HepG2 (cell line): ENCODE measurements around the gene ANO10. TPM values are rescaled to one million over a fixed set of nuclear protein-coding genes. Genes with fewer than 3 reads are reported as not detected.
A peak's percentile ranks its signal among the peaks of the same experiment; 100 is the strongest.

Experiments
- ATAC-seq: fragments of 200-7000 bp; cut with Tn5 transposase; 3 replicates; pipeline ENCODE4 v1.9.1; 2020; ENCODE audit warnings: mild to moderate bottlenecking, moderate library complexity
- BruUV-seq: library from RNA; stranded (reverse); fragments of 400-500 nt; replicated peaks from 2 replicates; lab custom pipeline; 2021; lab: Mats Ljungman, UMichigan
- CTCF ChIA-PET: fragments of 300-600 bp; formaldehyde crosslinking; extraction: SDS; loops from one replicate; lab custom pipeline; 2021; ENCODE audit warnings: low total read pairs, inconsistent platforms, low intra/inter-chr PET ratio; lab: Yijun Ruan, JAX
- POLR2A ChIA-PET: fragments of 350-600 bp; sonication (Branson Sonifier 250); formaldehyde crosslinking; loops from one replicate; lab custom pipeline; 2020; ENCODE audit warnings: antibody characterized with exemption, inconsistent platforms; lab: Yijun Ruan, JAX
- DNase-seq: peaks from one replicate; pipeline ENCODE4 v3.0.0-alpha.2; 2015; ENCODE audit warnings: low spot score
- FAIRE-seq: peaks from 3 replicates; lab custom pipeline; 2011; peaks lifted over from hg19 to GRCh38; lab: Jason Lieb, UNC
- H2AFZ ChIP-seq: one replicate; pipeline ENCODE4 v1.6.1; 2011; ENCODE audit warnings: low read length, inconsistent platforms
- H3K27ac ChIP-seq: fragments of 300-600 bp; 3 replicates; pipeline ENCODE4 v1.8.0; 2011; ENCODE audit warnings: mixed run types, mild to moderate bottlenecking, mixed read lengths, low read length, inconsistent platforms; ENCODE audit not compliant: insufficient read depth; ENCODE audit errors: extremely low read length
- H3K27me3 ChIP-seq, 2 experiments: fragments of 200-600 bp in 1 of 2; 2 replicates in 1 of 2; 3 replicates in 1 of 2; pipeline versions ENCODE4 v1.6.0 to v1.8.0; 2011; ENCODE audit warnings: low read length in 2 of 2, mild to moderate bottlenecking in 2 of 2, moderate library complexity in 2 of 2, inconsistent platforms in 1 of 2; ENCODE audit not compliant: insufficient read depth in 2 of 2, control insufficient read depth in 1 of 2
- H3K36me3 ChIP-seq, 2 experiments: fragments of 200-600 bp in 1 of 2; replicated peaks in 1 of 2; 2 replicates in 1 of 2; 3 replicates in 1 of 2; pipeline versions ENCODE4 v1.5.1 to v1.8.0; 2011; ENCODE audit warnings: low read length in 2 of 2, inconsistent platforms in 1 of 2; ENCODE audit not compliant: insufficient read depth in 2 of 2, control insufficient read depth in 1 of 2
- H3K4me1 ChIP-seq: 2 replicates; pipeline ENCODE4 v1.5.1; 2012; ENCODE audit warnings: low read length, inconsistent platforms; ENCODE audit not compliant: insufficient read depth
- H3K4me2 ChIP-seq: 2 replicates; pipeline ENCODE4 v1.6.0; 2011; ENCODE audit warnings: low read depth, low read length, inconsistent platforms
- H3K4me3 ChIP-seq, 3 experiments: fragments of 200-600 bp in 1 of 3; sonication (generic), shearing (Covaris generic) in 1 of 3; replicated peaks in 1 of 3; 2 replicates each; pipeline ENCODE4 v1.5.1; 2011 to 2016; ENCODE audit warnings: low read length in 3 of 3, inconsistent platforms in 2 of 3, low read depth in 2 of 3, mild to moderate bottlenecking in 2 of 3, control low read depth in 1 of 3, mixed read lengths in 1 of 3; ENCODE audit not compliant: insufficient read depth in 1 of 3
- H3K79me2 ChIP-seq: one replicate; pipeline ENCODE4 v1.6.1; 2011; ENCODE audit warnings: low read length, inconsistent platforms; ENCODE audit not compliant: insufficient read depth
- H3K9ac ChIP-seq: 2 replicates; pipeline ENCODE4 v1.6.0; 2011; ENCODE audit warnings: mild to moderate bottlenecking, low read depth, low read length, inconsistent platforms; ENCODE audit not compliant: insufficient read depth
- H3K9me3 ChIP-seq: 2 replicates; pipeline ENCODE4 v1.5.1; 2012; ENCODE audit warnings: mild to moderate bottlenecking, low read length
- H4K20me1 ChIP-seq: 2 replicates; pipeline ENCODE4 v1.6.0; 2011; ENCODE audit warnings: inconsistent platforms, mild to moderate bottlenecking, low read length, moderate library complexity; ENCODE audit not compliant: insufficient read depth
- ARID5B ChIP-seq: IDR thresholded peaks from 2 replicates; pipeline ENCODE4 v1.4.0; 2020; ENCODE audit warnings: mild to moderate bottlenecking, missing genetic modification reagents
- CTCF ChIP-seq: sonication (generic); formaldehyde crosslinking; IDR thresholded peaks from 2 replicates; pipeline ENCODE4 v1.5.0; 2020; ENCODE audit warnings: mild to moderate bottlenecking, missing genetic modification reagents, moderate library complexity
- MAFK ChIP-seq, 2 experiments: IDR thresholded peaks in 1 of 2; conservative IDR thresholded peaks in 1 of 2; 2 replicates each; pipeline ENCODE4 v1.6.1; 2011; ENCODE audit warnings: improper control_type of control experiment in 2 of 2, low read length in 2 of 2
- NFE2L2 ChIP-seq: fragments of 150-350 bp; IDR thresholded peaks from 2 replicates; pipeline ENCODE4 v1.6.1; 2014; ENCODE audit warnings: low read length
- THYN1 ChIP-seq: sonication (generic); formaldehyde crosslinking; IDR thresholded peaks from 2 replicates; pipeline ENCODE4 v1.8.1; 2023; ENCODE audit warnings: low read depth, mild to moderate bottlenecking, moderate library complexity, missing genetic modification reagents, borderline replicate concordance
- ZMYM4 ChIP-seq: sonication (generic); formaldehyde crosslinking; IDR thresholded peaks from 2 replicates; pipeline ENCODE4 v1.8.1; 2023; ENCODE audit warnings: mild to moderate bottlenecking, missing genetic modification reagents
- ZNF317 ChIP-seq: sonication (generic); formaldehyde crosslinking; IDR thresholded peaks from 2 replicates; pipeline ENCODE4 v1.5.0; 2020; ENCODE audit warnings: mild to moderate bottlenecking, missing genetic modification reagents
- WGBS: methylation state at CpG from one replicate; pipeline ENCODE4 v1.1.6; 2017; ENCODE audit warnings: low lambda C conversion rate; 5-methylcytosine and 5-hydroxymethylcytosine counted together
- in situ Hi-C: cut with HindIII; loops from 2 replicates; pipeline ENCODE4 v1.10.0; 2017; ENCODE audit warnings: low pct_unique_long_range_greater_than_20kb; ENCODE audit not compliant: extremely low pct_ligation_motif_present
- intact Hi-C: fragments of 100-400 bp; cut with micrococcal nuclease; formaldehyde crosslinking; loops from one replicate; pipeline ENCODE4 v1.10.0; 2022; ENCODE audit not compliant: unreplicated experiment
- polyA plus RNA-seq, 8 experiments: library from polyadenylated mRNA; depleted of rRNA in 3 of 8; stranded (reverse) in 7 of 8; unstranded in 1 of 8; fragments of >200 nt; fragmentation: Illumina TruSeq in 4 of 8; extraction: Trizol in 4 of 8; gene quantifications; 2 replicates each; pipeline versions ENCODE4 v1.2.1 to v1.2.3, GENCODE V29; 2011 to 2016; ENCODE audit warnings: low read depth in 4 of 8, missing spikeins in 1 of 8, mixed read lengths in 1 of 8; ENCODE audit not compliant: insufficient read depth in 1 of 8
- total RNA-seq, 5 experiments: library from RNA; depleted of rRNA; stranded (reverse); fragments of >200 nt; fragmentation: Illumina TruSeq; extraction: Trizol; gene quantifications; 2 replicates each; pipeline ENCODE4 v1.2.3, GENCODE V29; 2016; ENCODE audit warnings: low read depth in 1 of 5
- TF ChIP-seq, protein P1 (sequence below): sonication (generic); formaldehyde crosslinking; IDR thresholded peaks from 2 replicates; pipeline ENCODE4 v1.4.0; 2020; ENCODE audit warnings: missing genetic modification reagents, mild to moderate bottlenecking, borderline replicate concordance

The ANO10 gene
- total and polyA plus RNA-seq, 2 of the 13 experiments (the other 11 are each of a cell fraction or from before 2014, with no cell fraction given), result 10.4 to 13.1 TPM

- TF ChIP-seq, protein P1, sequence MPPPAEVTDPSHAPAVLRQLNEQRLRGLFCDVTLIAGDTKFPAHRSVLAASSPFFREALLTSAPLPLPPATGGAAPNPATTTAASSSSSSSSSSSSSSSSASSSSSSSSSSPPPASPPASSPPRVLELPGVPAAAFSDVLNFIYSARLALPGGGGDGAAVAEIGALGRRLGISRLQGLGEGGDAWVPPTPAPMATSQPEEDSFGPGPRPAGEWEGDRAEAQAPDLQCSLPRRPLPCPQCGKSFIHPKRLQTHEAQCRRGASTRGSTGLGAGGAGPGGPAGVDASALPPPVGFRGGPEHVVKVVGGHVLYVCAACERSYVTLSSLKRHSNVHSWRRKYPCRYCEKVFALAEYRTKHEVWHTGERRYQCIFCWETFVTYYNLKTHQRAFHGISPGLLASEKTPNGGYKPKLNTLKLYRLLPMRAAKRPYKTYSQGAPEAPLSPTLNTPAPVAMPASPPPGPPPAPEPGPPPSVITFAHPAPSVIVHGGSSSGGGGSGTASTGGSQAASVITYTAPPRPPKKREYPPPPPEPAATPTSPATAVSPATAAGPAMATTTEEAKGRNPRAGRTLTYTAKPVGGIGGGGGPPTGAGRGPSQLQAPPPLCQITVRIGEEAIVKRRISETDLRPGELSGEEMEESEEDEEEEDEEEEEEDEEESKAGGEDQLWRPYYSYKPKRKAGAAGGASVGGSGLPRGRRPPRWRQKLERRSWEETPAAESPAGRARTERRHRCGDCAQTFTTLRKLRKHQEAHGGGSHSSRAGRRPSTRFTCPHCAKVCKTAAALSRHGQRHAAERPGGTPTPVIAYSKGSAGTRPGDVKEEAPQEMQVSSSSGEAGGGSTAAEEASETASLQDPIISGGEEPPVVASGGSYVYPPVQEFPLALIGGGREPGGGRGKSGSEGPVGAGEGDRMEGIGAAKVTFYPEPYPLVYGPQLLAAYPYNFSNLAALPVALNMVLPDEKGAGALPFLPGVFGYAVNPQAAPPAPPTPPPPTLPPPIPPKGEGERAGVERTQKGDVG (CRISPR knock-in tag), result no peak
- no peak for TF ChIP-seq ZMYM4 (CRISPR knock-in tag)
Measured at GRCh38 chr3:43587303-43587702, 34.5 kb downstream of the ANO10 start (continued).

DNA sequence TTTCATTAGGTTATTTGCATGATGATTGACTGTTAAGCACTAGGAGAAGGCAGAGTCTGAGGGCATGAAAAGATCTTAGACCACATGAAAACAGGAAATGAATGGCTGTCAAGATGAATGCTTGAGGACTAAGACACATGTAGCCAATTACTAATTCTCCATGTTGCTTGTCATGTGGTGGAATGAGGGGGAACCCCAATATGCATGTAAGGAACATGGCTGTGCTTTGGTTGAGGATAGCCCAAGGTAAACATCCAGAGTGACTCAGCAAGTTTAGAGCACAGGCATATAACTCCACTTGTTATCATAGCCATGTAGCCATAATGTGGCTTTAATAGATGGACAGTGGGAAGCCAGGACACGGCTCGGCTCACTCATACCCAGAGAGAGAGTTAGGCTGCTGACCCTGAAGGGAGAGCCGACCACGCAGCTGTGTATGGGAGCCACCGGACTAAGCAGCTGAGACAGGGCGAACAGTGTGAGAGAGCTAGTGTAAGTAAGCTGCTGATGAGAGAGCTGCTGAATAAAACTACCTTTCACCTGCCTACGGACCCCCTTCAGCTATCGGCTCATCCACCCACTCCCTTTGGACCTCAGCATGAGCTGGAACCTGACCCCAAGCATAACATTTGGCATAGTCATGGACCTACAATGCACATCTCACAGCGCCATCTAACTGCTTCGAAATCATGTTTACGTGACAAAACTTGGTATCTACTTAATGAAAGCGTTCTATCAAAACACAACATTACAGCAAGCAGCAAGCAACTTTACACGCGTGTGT, 37.6 kb downstream of the ANO10 start:
- BruUV-seq, result no TSS peak
- H3K9me3 ChIP-seq, result no peaks in the 10 kb centered on the region
- no peaks in the 10 kb centered on the region for H4K20me1 ChIP-seq
- H3K4me3 ChIP-seq, result no peak overlapping the region
- no peak overlapping the region for H3K9ac ChIP-seq
- FAIRE-seq (no peak), ATAC-seq (no peak), DNase-seq (no peak)
- WGBS, result 96% methylated on average over 14 of the region's 14 CpGs
- H3K4me1 ChIP-seq, result no peaks in the 10 kb centered on the region
- H3K79me2 ChIP-seq, result no peaks in the 10 kb centered on the region
- TF ChIP-seq MAFK (conservative IDR thresholded peaks at IDR 0.05 in 1 of 2, IDR thresholded peaks at IDR 0.05 in 1 of 2; ENCODE audit: low read length in 2 of 2) (peak in 1 of 2 experiments; percentile 16; a peak in 1 of 4 replicates), THYN1 (CRISPR knock-in tag) (no peak), ARID5B (no peak), CTCF (CRISPR knock-in tag) (0 out of 2 replicates have a peak, but pooled peaks have one; percentile 5), ZNF317 (no peak), NFE2L2 (peak; percentile 77)
- TF ChIP-seq, all 625 proteins: peak for 3
- no peak overlapping the region for H3K4me2 ChIP-seq
- in situ Hi-C loops (no loop called here), intact Hi-C loops (no loop called here)
- no peaks in the 10 kb centered on the region for H3K27me3 ChIP-seq
- no peaks in the 10 kb centered on the region for H3K36me3 ChIP-seq
- H3K27ac ChIP-seq, result no peak overlapping the region
- POLR2A ChIA-PET, result no interaction called here
- CTCF ChIA-PET, result no interaction called here
- H2AFZ ChIP-seq, result no peak overlapping the region
